K562 (cell line): ENCODE data around the gene GADD45GIP1. TPM values are rescaled to one million over a fixed set of nuclear protein-coding genes. Genes with fewer than 3 reads are reported as not detected.

ENCODE experiments used
- ATAC-seq: fragments of 200-7000 bp; cut with Tn5 transposase; 3 replicates; pipeline ENCODE4 v1.9.1; 2020; ENCODE audit warnings: moderate library complexity
- BruUV-seq: library from RNA; stranded (reverse); fragments of 400-500 nt; replicated peaks from 2 replicates; lab custom pipeline; 2021; lab: Mats Ljungman, UMichigan
- CTCF ChIA-PET: fragments of 300-600 bp; formaldehyde crosslinking; extraction: SDS; loops from one replicate; lab custom pipeline; 2021; ENCODE audit warnings: low intra/inter-chr PET ratio; lab: Yijun Ruan, JAX
- POLR2A ChIA-PET: fragments of 300-600, 350-650 bp; sonication (Branson Sonifier 250); formaldehyde crosslinking; extraction: SDS; loops from one replicate; lab custom pipeline; 2021; ENCODE audit warnings: antibody characterized with exemption, inconsistent platforms; lab: Yijun Ruan, JAX
- DNase-seq, 4 experiments: peaks; one replicate each; pipeline versions ENCODE4 v3.0.0 to v3.0.0-alpha.2; 2011 to 2018; ENCODE audit warnings: low spot score in 3 of 4, mixed read lengths in 3 of 4; ENCODE audit errors: extremely low read depth in 1 of 4
- FAIRE-seq: peaks from 2 replicates; lab custom pipeline; 2011; peaks lifted over from hg19 to GRCh38; lab: Jason Lieb, UNC
- H2AFZ ChIP-seq: 2 replicates; pipeline ENCODE4 v1.6.0; 2011; ENCODE audit warnings: low read depth, low read length, control low read depth, inconsistent platforms
- H3K27ac ChIP-seq: fragments of 200-600 bp; 3 replicates; pipeline ENCODE4 v1.8.0; 2011; ENCODE audit warnings: low read depth, mild to moderate bottlenecking, control low read depth, inconsistent platforms, low read length, moderate library complexity, mixed read lengths; ENCODE audit errors: extremely low read depth
- H3K27me3 ChIP-seq, 2 experiments: fragments of 300-600 bp in 1 of 2; 2 replicates in 1 of 2; 3 replicates in 1 of 2; pipeline versions ENCODE4 v1.6.0 to v1.8.0; 2011; ENCODE audit warnings: inconsistent platforms in 2 of 2, low read length in 2 of 2, mild to moderate bottlenecking in 1 of 2, mixed read lengths in 1 of 2, moderate library complexity in 1 of 2; ENCODE audit not compliant: control insufficient read depth in 2 of 2, insufficient read depth in 2 of 2
- H3K36me3 ChIP-seq: fragments of 300-600 bp; 3 replicates; pipeline ENCODE4 v1.8.0; 2011; ENCODE audit warnings: mild to moderate bottlenecking, low read length, inconsistent platforms; ENCODE audit not compliant: control insufficient read depth, insufficient read depth
- H3K4me1 ChIP-seq, 2 experiments: fragments of 200-600 bp in 1 of 2; replicated peaks in 1 of 2; 2 replicates in 1 of 2; 3 replicates in 1 of 2; pipeline versions ENCODE4 v1.5.1 to v1.8.0; 2011; ENCODE audit warnings: inconsistent platforms in 2 of 2, low read length in 2 of 2, mild to moderate bottlenecking in 1 of 2, mixed read lengths in 1 of 2, moderate library complexity in 1 of 2; ENCODE audit not compliant: control insufficient read depth in 2 of 2, insufficient read depth in 2 of 2
- H3K4me2 ChIP-seq: 2 replicates; pipeline ENCODE4 v1.6.1; 2011; ENCODE audit warnings: low read length, control low read depth, inconsistent platforms, mixed read lengths; ENCODE audit not compliant: insufficient read depth
- H3K4me3 ChIP-seq: fragments of 200-600 bp; sonication (generic), shearing (Covaris generic); 2 replicates; pipeline ENCODE4 v1.5.1; 2016; ENCODE audit warnings: control low read depth, inconsistent platforms
- H3K79me2 ChIP-seq: fragments of 200-600 bp; 3 replicates; pipeline ENCODE4 v1.8.0; 2011; ENCODE audit warnings: low read length, inconsistent platforms; ENCODE audit not compliant: control insufficient read depth, insufficient read depth
- H3K9ac ChIP-seq, 2 experiments: 2 replicates each; pipeline versions ENCODE4 v1.6.0 to v1.6.1; 2011; ENCODE audit warnings: low read depth in 2 of 2, low read length in 2 of 2, control low read depth in 1 of 2, inconsistent platforms in 1 of 2, mild to moderate bottlenecking in 1 of 2, mixed read lengths in 1 of 2; ENCODE audit not compliant: insufficient read depth in 1 of 2
- H3K9me1 ChIP-seq: one replicate; pipeline ENCODE4 v1.6.0; 2011; ENCODE audit warnings: inconsistent platforms, mild to moderate bottlenecking, low read length, moderate library complexity; ENCODE audit not compliant: control insufficient read depth, insufficient read depth
- H3K9me3 ChIP-seq: replicated peaks from 2 replicates; pipeline ENCODE4 v1.5.1; 2011; ENCODE audit warnings: low read depth, low read length, inconsistent platforms; ENCODE audit not compliant: control insufficient read depth, insufficient read depth
- H4K20me1 ChIP-seq: replicated peaks from 2 replicates; pipeline ENCODE4 v1.6.1; 2011; ENCODE audit warnings: low read length, inconsistent platforms, mixed read lengths; ENCODE audit not compliant: control insufficient read depth, insufficient read depth
- HLTF ChIP-seq: fragments of 450-650 bp; IDR thresholded peaks from 2 replicates; pipeline ENCODE4 v1.6.1; 2016
- HMGN3 ChIP-seq: IDR thresholded peaks from 2 replicates; pipeline ENCODE4 v1.6.1; 2011; ENCODE audit warnings: borderline replicate concordance, low read depth, mild to moderate bottlenecking, mixed read lengths, low read length; ENCODE audit not compliant: insufficient read length; ENCODE audit errors: extremely low read depth
- NFIC ChIP-seq: fragments of 450-650 bp; IDR thresholded peaks from 2 replicates; pipeline ENCODE4 v1.6.1; 2017; ENCODE audit warnings: mild to moderate bottlenecking, inconsistent platforms
- POLR2A ChIP-seq: fragments of 450-650 bp; conservative IDR thresholded peaks from 2 replicates; pipeline ENCODE4 v1.6.1; 2016
- POLR2G ChIP-seq: fragments of 200-400 bp; formaldehyde crosslinking; IDR thresholded peaks from 2 replicates; pipeline ENCODE4 v1.6.1; 2017; ENCODE audit warnings: low read depth, mild to moderate bottlenecking, antibody characterized with exemption, low read length, moderate library complexity
- PPARD ChIP-seq: fragments of 250-450 bp; sonication (Bioruptor Pico); IDR thresholded peaks from 2 replicates; pipeline ENCODE4 v1.8.0; 2022; ENCODE audit warnings: inconsistent platforms, mild to moderate bottlenecking, moderate library complexity
- PURB ChIP-seq: sonication (generic); formaldehyde crosslinking; IDR thresholded peaks from 2 replicates; pipeline ENCODE4 v1.9.0; 2021; ENCODE audit warnings: low read depth, mild to moderate bottlenecking, missing genetic modification reagents
- RBFOX2 ChIP-seq: fragments of 200-400 bp; formaldehyde crosslinking; IDR thresholded peaks from 2 replicates; pipeline ENCODE4 v1.6.1; 2017; ENCODE audit warnings: low read depth, mild to moderate bottlenecking, low read length, moderate library complexity
- RBM25 ChIP-seq: fragments of 200-400 bp; formaldehyde crosslinking; IDR thresholded peaks from 2 replicates; pipeline ENCODE4 v1.6.1; 2018; ENCODE audit warnings: low read length, low read depth, moderate library complexity; ENCODE audit not compliant: severe bottlenecking
- SIRT6 ChIP-seq: IDR thresholded peaks from one replicate; pipeline ENCODE4 v1.6.1; 2012; ENCODE audit warnings: low read depth, mild to moderate bottlenecking, control low read depth, inconsistent platforms, low read length, moderate library complexity
- SUPT5H ChIP-seq: fragments of 450-650 bp; IDR thresholded peaks from 2 replicates; pipeline ENCODE4 v1.6.1; 2016
- WGBS: fragments of 100-300 bp; shearing (Covaris generic); methylation state at CpG from one replicate; pipeline ENCODE4 v1.1.6; 2016; ENCODE audit warnings: low coverage, mixed read lengths; ENCODE audit not compliant: insufficient coverage; ENCODE audit errors: missing lambda C conversion rate; 5-methylcytosine and 5-hydroxymethylcytosine counted together
- in situ Hi-C: fragments of 300-500 bp; cut with MboI; formaldehyde crosslinking; loops from 4 replicates; pipeline ENCODE4 v1.15.0; 2018; ENCODE audit warnings: inconsistent platforms, mixed read lengths
- intact Hi-C: fragments of 100-400 bp; cut with micrococcal nuclease; formaldehyde crosslinking; loops from 2 replicates; pipeline ENCODE4 v1.14.2; 2022
- polyA plus RNA-seq, 8 experiments: library from polyadenylated mRNA; depleted of rRNA in 4 of 8; stranded (reverse) in 5 of 8; unstranded in 3 of 8; fragments of >200 nt; fragmentation: Nextera tagmentation in 2 of 8; fragmentation: Illumina TruSeq in 1 of 8; extraction: Ambion mirVana in 2 of 8; extraction: Trizol in 1 of 8; gene quantifications; 2 replicates each; pipeline versions ENCODE4 v1.2.1 to v1.2.3, GENCODE V29; 2011 to 2014; ENCODE audit warnings: inconsistent platforms in 1 of 8, missing spikeins in 1 of 8
- total RNA-seq, 7 experiments: library from RNA; depleted of rRNA in 6 of 7; stranded (reverse); fragments of >200 nt in 6 of 7; fragmentation: Illumina TruSeq in 2 of 7; extraction: Trizol in 2 of 7; gene quantifications; 2 replicates each; pipeline versions ENCODE4 v1.2.1 to v1.2.3, GENCODE V29; 2011 to 2021; ENCODE audit warnings: low replicate concordance in 1 of 7
- TF ChIP-seq, protein P1 (sequence below): sonication (generic); formaldehyde crosslinking; IDR thresholded peaks from 2 replicates; pipeline ENCODE4 v1.8.1; 2023; ENCODE audit warnings: mild to moderate bottlenecking, missing genetic modification reagents
- TF ChIP-seq, protein P2 (sequence below): sonication (generic); formaldehyde crosslinking; IDR thresholded peaks from 2 replicates; pipeline ENCODE4 v1.8.0; 2022; ENCODE audit warnings: mild to moderate bottlenecking, missing genetic modification reagents

The GADD45GIP1 gene
- total and polyA plus RNA-seq, 9 of the 15 experiments (the other 6 are each of a cell fraction or from before 2014, with no cell fraction given) = 5.1 to 161 (median 29.2) TPM

DNA sequence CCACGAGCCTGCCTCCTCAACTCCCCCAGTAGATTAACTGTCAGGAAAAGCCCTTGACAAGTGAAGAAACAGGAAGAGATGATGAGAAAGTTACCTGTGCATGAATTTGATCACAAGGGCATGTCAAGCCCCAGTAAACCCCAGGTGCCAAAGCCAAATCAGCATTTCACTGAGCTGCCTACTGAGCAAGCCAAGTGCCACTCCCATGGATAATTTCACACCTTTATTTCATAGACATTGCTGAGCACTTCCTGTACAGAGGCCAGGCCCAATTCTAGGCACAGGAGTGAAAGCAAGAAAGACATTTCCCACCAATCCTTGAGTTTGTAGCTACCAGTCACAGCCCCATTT is 2.4 kb downstream of the GADD45GIP1 start (continued):
- TF ChIP-seq HLTF = no peak
- no peak for TF ChIP-seq PURB (CRISPR knock-in tag)

DNA sequence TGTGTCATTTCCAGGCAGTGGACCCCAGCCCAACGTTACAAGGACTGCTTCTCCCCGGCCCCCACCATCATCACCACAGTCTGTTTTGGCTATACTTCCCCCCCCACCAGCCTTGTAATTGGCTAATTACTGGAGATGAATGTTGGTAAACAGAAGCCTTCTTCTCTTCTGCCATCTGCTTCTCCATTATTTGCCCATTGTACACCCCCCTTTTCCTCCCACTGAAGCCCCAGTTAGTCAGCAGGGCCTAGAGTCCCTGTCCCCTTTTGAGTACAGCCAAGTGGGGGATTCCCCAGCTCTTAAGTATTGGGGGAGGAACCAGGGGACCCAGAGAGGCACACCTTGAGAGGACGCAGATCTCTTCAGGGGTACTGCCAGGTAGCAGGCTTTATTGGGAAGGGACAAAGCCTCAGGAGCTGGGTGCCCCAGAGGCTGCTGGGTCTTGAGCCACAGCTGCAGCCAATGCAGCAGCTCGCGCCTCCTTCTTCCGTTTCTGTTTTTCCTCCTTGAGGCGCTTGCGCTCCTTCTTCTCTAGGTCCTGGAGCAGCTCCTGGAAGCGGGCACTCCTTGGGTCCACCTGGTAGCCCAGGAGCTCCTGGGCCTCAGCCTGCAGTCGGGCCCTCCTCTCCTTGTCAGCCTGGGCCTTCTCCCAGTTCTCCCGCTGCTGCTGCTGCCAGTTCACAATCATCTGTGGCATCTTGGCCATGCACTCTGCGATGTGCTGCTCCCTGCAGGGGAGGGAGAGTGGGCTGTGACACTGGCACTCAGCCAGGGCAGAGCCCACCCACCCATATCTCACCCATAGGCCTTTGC is 3.0 kb downstream of the GADD45GIP1 start:
- H3K27ac ChIP-seq = peak overlapping the region; percentile 4; the same call in 1 of the 3 replicates
- peak in 1 of 4 experiments; percentile 9 for DNase-seq
- intact Hi-C loops = no loop called here
- no peaks in the 10 kb centered on the region for H3K9me3 ChIP-seq
- in situ Hi-C loops = no loop called here
- H4K20me1 ChIP-seq = no peaks in the 10 kb centered on the region; the same call in 1 of the 2 replicates
- no peak overlapping the region for H3K4me2 ChIP-seq
- POLR2A ChIA-PET = interaction anchor here (0.6 to 3.7 kb wide), 11 partner anchors 8 to 209 kb away, joined by 3 to 18 read pairs (median 4); partner anchors contain the start of genes DAND5, GCDH, KLF1 and RAD23A
- no TSS peak for BruUV-seq
- no peaks in the 10 kb centered on the region for H3K27me3 ChIP-seq
- TF ChIP-seq RBFOX2 (peak; percentile 63), RBM25 (no peak), PPARD (no peak), SUPT5H (peak; percentile 59; the same call in 1 of the 2 replicates), NFIC (peak; percentile 59; the same call in 1 of the 2 replicates), SIRT6 (peak; percentile 64), POLR2G (peak; percentile 74), HMGN3 (peak; percentile 29), POLR2A (peak; percentile 58)
- TF ChIP-seq, protein P1, sequence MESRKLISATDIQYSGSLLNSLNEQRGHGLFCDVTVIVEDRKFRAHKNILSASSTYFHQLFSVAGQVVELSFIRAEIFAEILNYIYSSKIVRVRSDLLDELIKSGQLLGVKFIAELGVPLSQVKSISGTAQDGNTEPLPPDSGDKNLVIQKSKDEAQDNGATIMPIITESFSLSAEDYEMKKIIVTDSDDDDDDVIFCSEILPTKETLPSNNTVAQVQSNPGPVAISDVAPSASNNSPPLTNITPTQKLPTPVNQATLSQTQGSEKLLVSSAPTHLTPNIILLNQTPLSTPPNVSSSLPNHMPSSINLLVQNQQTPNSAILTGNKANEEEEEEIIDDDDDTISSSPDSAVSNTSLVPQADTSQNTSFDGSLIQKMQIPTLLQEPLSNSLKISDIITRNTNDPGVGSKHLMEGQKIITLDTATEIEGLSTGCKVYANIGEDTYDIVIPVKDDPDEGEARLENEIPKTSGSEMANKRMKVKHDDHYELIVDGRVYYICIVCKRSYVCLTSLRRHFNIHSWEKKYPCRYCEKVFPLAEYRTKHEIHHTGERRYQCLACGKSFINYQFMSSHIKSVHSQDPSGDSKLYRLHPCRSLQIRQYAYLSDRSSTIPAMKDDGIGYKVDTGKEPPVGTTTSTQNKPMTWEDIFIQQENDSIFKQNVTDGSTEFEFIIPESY (CRISPR knock-in tag) = peak; percentile 68; the same call in 1 of the 2 replicates
- TF ChIP-seq, protein P2, sequence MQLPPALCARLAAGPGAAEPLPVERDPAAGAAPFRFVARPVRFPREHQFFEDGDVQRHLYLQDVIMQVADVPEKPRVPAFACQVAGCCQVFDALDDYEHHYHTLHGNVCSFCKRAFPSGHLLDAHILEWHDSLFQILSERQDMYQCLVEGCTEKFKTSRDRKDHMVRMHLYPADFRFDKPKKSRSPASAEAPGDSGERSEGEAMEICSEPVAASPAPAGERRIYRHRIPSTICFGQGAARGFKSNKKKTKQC = no peak
- H3K9ac ChIP-seq = peak overlapping the region in 1 of 2 experiments; percentile 61; a peak in 2 of 4 replicates
- H3K4me1 ChIP-seq = peaks cover 0 to 41% of the 10 kb centered on the region in 2 experiments; a peak in 3 of 5 replicates
- ATAC-seq = no peak
- no peak overlapping the region for H2AFZ ChIP-seq
- FAIRE-seq = peak; percentile 11
- no peaks in the 10 kb centered on the region for H3K9me1 ChIP-seq
- CTCF ChIA-PET = no interaction called here
- H3K79me2 ChIP-seq = peaks cover 57% of the 10 kb centered on the region
- no peak overlapping the region for H3K4me3 ChIP-seq
- H3K36me3 ChIP-seq = peaks cover 64% of the 10 kb centered on the region; the same call in 2 of the 3 replicates
- whole genome bisulfite sequencing = 85% methylated on average over 6 of the region's 12 CpGs
